Fibroblast of skin of left biceps (primary cell): Measurements from ENCODE around the gene SPI1.
"Not testable (repeated sequence)": the region's sequence is repeated elsewhere in the genome, so short reads cannot be mapped to it uniquely, and the experiment has no call there.

ENCODE experiments used
- DNase-seq, 2 experiments: peaks; one replicate each; pipeline ENCODE4 v3.0.0-alpha.2; 2013; ENCODE audit warnings: low read depth in 2 of 2

SPI1 gene

DNA sequence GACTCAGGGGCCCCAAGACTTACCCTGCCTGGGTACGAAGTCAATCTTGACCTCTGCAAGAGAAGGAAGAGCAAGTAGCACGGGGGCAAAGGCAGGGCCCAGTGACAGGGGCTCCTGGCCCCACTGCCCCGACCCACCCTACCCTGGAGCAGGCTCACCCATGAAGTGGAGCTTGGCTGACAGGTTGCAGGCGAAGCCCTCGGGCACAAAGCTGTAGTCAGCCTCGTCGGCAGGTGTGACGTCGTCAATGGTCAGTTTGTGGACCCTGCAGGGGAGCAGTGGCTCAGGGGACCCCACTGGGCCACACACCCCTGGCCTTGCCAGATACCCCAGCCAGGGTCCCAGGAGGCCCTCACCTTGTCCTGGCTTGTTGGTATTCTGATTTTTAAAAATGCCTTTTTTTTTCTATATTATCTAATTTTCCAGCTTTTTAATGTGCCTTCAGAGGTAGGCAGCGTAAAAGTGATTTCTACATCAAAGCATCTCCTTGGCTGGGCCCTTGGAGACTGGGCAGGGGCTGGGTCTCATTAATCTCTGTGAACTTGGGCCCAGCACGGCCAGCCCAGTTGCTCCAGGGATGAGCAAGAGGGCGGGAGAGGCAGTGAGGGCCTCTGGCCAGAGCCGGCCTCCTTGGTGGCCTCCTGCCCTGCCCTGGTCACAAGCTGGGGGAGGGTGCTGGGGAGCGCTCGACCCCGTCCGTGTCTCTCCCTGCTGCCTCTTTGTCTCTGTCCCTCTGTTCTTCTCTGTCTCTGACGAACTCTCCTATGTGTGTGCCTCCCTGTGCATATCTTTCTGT, 37.2 kb downstream of the SPI1 start:
- no peak for DNase-seq

- DNase-seq, result no peak
Measured at GRCh38 chr11:47340010-47340409, 38.3 kb downstream of the SPI1 start.

DNA sequence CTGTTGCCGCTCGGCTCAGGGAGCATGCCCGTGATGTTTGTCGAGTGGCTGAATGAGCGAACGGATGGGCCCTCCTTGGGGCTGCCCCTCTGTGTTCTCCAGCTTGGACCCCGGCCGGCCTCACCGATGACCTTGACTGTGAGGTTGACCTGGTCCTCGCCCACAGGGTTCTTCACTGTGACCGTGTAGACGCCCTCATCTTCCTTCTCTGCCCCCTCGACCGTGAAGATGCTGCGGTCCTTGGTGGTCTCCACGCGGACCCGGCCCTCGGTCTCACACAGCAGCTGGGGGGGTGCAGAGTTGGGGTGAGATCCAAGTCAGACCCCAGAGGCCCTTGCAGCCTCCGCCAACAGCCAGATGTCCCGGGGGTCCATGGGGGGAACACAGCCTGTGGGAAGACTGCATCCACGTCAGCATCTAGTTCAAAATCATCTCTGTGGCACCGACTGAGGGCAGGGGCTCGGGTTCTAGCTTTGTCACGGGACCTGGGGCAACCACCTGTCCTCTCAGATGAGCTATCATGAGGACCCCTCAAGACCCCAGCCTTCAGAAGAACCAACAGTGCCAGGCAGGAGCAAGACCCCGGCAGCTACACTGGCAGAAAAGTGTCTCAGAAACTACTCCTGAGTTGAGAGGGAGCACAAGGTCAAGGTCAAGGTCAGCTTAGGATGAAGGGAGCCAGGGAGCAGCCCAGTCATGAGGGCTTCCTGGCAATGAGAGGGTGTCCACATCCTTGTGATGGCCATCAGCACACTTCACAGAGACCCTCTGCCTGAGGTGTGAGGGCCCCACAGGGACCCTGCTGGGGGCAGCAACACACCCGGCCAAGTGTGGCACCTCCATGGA, 39.7 kb downstream of the SPI1 start:
- no peak for DNase-seq

DNA sequence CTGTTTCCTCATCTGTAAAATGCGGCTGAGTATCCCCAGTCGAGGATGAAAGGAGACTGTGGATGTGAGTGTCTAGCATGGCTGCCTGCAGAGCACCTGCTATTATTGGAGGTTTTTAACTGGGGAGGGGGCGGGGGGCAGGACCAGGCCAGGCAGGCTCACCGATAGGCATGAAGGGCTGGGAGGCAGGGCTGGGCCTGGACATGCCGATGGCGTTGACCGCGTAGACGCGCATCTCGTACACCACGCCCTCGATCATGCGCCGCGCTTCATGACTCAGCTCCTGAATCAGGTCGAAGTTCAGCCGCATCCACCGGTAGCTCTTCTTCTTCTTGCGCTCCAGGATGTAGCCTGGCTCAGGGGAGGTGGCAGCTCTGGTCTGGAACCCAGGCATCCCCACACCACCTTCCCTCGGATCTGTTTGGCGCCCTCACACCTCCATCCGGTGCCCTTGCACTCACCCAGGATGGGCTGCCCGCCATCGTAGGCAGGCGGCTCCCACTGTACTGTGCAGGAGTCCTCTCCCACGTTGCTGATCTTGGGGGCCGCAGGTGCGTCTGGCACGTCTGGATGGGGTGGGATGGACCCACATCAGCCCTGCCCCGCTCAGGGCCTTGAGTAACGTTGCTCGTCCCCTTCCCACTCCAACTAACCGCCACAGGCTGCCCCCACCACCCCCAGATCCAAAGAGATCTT, 41.0 kb downstream of the SPI1 start:
- no peak for DNase-seq

DNA sequence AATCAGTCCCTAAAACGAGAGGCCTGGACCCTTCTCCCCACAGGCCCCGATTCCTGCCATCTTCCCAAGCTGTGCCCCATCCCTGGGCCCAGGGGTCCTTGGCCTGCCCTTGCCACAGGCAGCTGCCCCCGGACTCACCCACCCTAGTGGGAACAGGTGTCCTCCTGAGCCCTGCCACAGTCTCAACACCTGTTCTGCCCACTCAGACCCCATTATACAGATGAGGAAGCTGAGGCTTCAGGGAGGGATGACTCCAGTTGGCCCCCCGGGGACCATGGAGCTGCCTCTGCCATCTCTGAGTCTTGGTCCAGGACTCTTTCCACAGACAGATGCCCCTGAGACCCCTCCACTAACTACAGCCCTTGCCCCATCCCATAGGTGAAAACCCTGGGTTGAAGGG, 41.8 kb downstream of the SPI1 start:
- DNase-seq, result no peak

- no peak for DNase-seq
Measured at GRCh38 chr11:47335733-47336132, 42.6 kb downstream of the SPI1 start.

DNA sequence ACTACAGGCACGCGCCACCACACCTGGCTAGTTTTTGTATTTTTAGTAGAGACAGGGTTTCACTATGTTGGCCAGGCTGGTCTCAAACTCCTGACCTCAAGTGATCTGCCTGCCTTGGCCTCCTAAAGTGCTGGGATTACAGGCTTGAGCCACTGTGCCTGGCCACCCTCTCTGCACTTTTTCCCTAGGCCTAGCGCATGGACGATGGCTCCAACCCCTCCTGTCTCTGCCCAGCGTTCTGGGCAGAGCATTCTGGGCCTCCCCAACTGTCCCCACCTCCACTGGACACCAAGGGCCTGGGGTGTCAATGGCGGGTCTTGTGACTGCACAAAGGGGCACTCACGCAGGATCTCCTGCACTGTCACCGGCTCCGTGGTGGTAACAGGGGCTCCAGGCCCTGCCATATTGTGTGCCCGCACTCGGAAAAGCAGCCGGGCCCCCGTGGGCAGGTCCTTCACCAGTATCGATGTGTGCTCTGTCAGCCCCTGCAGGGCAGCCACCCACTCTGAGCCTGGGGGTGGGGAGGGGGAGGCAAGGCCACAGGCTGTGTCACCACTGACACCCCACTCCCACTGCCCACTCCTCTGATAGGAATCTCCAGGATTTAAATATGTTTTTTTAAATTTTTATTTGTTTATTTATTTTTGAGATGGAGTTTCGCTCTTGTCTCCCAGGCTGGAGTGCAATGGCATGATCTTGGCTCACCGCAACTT, 43.5 kb downstream of the SPI1 start:
- DNase-seq, result not testable (repeated sequence)

DNA sequence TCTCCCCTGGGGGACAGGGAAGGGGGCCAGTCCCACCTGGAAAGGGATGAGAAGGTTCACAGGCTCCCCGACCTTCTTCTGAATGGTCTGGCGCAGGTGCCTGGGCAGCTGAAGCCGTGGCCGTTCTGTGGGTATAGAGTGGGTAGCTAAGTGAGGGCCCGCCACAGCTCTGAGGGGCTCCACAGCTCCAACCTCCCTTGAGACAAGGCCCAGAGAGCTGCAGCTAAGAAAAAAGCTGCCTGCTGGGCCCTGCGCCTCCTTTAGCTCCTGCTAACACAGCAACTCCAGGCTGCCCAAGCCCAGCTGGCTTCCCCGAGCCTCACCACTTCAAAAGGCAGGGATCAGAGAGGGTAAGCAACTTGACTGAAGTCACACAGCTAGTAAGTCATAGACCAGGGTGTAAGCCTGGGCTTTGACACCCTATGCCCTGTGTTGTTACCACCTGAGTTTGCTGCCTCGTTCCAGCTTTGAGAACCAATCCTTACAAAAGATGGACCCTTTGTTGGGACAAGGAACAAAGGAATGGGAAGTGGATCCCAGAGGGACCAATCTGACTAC, 44.4 kb downstream of the SPI1 start:
- no peak for DNase-seq

DNA sequence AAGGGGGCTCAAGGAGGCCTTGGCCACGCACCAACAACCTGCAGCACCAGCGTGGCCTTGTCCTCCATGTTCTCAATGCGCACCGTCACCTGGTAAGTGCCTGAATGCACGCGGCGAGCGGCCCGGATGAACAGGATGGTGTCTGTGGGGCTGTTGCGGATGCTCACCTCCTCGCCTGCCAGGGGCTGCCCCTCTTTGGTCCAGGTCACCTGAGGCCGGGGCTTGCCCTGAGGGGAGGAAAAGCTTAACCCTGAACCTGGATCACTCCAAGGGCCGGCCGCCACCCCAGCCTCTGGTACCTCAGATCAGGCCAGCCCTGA, 44.9 kb downstream of the SPI1 start:
- DNase-seq, result no peak

GRCh38 chr11:47332791-47333525, 45.4 kb downstream of the SPI1 start:
- DNase-seq, result no peak

- DNase-seq, result no peak
Measured at GRCh38 chr11:47332303-47332711, 46.0 kb downstream of the SPI1 start.

GRCh38 chr11:47331454-47332302, 46.7 kb downstream of the SPI1 start:
- no peak for DNase-seq

DNA sequence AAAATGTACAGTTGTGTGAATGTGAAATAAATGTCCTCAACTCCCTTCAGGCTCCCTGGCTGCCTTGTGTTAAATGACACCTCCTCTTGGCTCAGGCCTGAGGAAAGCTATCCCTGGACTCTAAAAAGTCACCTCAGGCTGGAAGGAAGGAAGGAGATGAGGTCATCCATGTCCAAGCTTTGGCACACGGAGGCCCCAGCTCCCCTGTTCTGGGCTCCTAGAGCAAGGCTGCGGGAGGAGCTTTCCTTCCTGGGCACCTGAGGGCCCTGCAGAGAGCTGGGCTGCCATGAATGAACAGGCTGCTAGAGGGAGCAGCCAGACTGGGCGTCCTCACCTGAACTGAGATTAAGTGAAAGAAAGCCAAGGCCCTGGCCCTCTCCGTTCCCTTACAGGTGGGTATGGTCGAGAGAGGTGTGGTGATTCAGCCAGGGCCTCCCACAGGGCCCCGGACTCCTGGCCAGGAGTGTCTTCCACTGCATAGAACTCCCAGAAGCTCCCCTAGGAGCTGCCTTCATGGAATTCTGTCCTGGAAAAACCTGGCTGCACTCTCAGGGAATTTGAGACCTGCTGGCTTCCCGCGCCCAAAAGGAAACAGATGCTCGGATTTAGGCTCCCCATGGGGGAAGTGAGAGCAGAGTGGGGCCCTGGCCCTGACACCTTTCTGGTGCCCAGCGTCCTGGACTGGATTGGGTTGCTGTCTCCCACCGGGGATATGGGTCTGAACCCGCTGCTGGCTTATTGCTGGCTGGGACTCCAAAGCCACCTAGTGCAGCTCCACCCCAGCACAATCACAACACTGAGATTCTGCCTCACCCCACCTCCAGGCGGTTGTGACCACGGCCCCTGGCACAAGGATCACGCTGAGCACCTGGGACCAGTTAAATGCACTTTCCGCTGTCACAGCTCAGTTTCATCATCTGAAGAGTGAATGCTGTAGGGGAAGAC, 48.1 kb downstream of the SPI1 start:
- DNase-seq, result no peak

DNA sequence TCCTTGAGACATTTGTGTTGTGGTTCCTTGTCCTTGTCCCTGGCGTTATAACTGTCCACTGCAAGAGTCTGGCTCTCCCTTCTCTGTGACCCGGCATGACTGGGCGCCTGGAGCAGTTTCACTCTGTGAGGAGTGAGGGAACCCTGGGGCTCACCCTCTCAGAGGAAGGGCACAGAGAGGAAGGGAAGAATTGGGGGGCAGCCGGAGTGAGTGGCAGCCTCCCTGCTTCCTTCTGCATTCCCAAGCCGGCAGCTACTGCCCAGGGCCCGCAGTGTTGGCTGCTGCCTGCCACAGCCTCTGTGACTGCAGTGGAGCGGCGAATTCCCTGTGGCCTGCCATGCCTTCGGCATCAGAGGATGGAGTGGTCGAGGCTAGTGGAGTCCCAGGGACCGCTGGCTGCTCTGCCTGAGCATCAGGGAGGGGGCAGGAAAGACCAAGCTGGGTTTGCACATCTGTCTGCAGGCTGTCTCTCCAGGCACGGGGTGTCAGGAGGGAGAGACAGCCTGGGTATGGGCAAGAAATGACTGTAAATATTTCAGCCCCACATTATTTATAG, 48.8 kb downstream of the SPI1 start:
- no peak for DNase-seq

GRCh38 chr11:47328449-47329390, 49.6 kb downstream of the SPI1 start:
- no peak for DNase-seq

DNA sequence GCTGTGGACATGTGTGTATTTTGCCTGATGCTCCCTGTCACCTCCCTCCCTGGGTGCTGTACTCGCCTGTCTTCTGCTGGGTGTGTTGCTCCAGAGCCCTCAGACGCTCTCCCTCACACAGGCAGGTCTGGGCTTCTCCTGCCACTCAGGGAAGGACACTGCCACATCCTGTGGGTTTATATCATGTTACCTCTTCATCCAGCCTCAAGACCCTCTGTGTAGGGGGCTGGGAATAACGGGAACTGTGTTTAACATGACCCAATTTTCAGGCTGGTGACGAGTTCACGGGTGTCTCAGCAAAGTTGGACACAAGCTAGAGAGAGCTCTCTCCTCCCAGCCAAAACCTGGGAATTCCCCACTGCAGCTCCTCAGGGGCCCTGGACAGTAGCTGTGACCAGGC, 50.4 kb downstream of the SPI1 start:
- DNase-seq, result no peak

GRCh38 chr11:47327025-47327424, 51.3 kb downstream of the SPI1 start:
- DNase-seq, result no peak
